Stimulated activated CD8-positive, alpha-beta memory T cell treated with anti-CD3 and anti-CD28 coated beads, Interleukin-4, amount 100 ng/mL, for 1 hour (primary cell): ENCODE measurements around the gene SF3B3.

Source experiments
- DNase-seq, 2 donors: peaks; one replicate each; pipeline ENCODE4 v3.0.0-alpha.2; 2020; ENCODE audit warnings: low read depth in 2 of 2, low spot score in 1 of 2

Gene SF3B3

GRCh38 chr16:70565053-70565452 is 41.4 kb downstream of the SF3B3 start:
- no peak for DNase-seq

GRCh38 chr16:70568601-70569237 is 45.1 kb downstream of the SF3B3 start:
- DNase-seq: no peak

GRCh38 chr16:70569752-70570151 is 46.1 kb downstream of the SF3B3 start:
- no peak for DNase-seq

DNA sequence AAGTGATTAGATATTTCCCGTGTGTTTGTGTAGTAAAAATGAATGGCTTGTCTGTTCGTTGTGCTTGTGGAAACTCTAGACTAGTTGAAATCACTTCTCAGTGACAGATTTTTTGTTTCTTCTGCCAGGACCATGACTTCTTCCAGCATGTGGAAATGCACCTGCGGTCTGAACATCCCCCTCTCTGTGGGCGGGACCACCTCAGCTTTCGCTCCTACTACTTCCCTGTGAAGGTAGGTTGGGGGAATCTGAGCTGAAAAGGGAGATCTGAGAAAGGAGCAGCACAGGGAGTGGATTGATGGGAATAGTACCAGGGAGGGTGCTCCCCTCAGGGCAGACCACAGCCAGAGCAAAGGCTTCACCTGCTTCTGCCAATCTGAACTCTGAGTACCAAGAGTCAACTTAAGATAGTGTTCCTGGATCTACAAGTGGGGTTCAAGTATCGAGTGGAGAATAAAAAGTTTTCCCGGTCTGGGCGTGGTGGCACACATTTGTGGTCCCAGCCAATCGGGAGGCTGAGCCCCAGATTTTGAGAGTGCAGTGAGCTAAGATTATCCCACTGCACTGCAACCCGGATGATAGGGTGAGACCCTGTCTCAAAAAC is 47.5 kb downstream of the SF3B3 start:
- no peak for DNase-seq

GRCh38 chr16:70571623-70572022 is 48.0 kb downstream of the SF3B3 start:
- no peak for DNase-seq

DNA sequence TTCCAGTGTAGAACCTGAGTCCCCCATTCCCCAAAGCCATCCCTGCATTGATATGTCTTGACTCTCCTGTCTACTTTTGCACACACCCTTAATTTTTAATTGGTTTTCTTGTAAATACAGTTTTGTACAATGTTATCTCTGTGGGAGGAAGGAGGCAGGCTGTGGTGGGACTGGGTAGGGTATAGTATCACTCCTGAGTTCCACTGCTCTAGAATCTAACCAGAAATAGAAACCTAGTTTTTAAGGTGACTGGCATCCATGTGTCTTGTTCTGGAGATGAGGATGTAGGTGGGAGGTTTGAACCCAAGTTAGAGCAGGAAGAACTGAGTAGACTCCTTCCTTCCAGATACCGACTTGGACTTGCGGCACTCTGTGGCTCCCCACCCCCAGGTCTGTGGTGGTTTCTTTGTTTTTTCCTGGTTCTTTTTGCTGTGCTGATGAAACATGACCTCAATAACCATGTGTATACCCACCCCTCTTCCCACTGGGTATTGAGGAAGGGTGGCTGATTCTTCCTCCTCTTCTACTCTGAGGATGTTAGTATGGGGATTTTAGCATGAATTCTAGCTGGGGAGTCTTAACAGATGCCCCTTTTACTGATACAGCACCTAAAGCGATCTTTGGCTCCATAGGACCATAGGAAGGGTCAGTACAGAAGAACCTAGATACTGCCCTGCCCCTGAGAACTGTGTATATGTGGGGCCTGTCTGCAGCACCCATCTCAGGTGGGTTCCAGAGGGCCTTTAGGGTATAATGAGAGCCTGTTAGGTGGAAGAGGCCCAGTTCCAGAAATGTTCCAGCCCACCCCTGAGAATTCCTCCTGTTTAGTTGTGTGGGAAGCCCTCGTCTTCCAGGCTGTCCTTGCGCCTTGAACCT is 48.7 kb downstream of the SF3B3 start:
- no peak for DNase-seq

DNA sequence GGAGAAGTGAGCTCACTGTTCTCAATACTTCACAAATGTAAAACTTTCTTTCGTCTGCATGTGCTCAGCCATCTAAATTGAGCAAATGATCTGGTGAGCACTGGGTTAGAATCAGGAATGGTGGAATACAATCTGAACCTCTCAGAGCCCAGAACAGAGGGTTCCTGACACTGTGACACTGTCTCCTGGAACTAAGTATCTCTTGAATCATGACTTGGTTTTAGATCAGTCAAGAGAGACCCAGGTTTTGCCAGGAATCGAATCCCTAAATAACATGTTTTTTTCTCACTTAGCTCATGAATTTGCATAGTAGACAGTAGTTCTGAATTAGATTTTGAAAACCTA is 49.3 kb downstream of the SF3B3 start:
- no peak for DNase-seq

- DNase-seq: no peak
These were observed 50.0 kb downstream of the SF3B3 start for GRCh38 chr16:70573451-70574121.

GRCh38 chr16:70574595-70575271 is 51.1 kb downstream of the SF3B3 start:
- DNase-seq: no peak

DNA sequence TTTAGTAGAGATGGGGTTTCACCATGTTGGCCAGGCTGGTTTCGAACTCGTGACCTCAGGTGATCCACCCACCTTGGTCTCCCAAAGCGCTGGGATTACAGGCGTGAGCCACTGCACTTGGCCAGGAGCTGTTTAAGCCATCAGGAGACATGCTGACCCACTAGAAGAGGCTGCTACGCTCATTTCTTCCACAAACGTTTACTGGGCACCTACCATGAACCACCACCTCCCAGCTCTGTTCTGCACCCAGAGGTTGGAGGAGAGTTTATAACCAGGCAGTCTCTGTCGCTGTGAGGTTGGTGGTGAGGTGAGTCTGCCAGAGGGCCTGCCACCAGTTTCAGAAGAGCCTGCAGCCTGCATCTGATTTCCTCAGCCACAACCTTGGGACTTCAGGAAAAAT is 51.8 kb downstream of the SF3B3 start:
- no peak for DNase-seq

DNA sequence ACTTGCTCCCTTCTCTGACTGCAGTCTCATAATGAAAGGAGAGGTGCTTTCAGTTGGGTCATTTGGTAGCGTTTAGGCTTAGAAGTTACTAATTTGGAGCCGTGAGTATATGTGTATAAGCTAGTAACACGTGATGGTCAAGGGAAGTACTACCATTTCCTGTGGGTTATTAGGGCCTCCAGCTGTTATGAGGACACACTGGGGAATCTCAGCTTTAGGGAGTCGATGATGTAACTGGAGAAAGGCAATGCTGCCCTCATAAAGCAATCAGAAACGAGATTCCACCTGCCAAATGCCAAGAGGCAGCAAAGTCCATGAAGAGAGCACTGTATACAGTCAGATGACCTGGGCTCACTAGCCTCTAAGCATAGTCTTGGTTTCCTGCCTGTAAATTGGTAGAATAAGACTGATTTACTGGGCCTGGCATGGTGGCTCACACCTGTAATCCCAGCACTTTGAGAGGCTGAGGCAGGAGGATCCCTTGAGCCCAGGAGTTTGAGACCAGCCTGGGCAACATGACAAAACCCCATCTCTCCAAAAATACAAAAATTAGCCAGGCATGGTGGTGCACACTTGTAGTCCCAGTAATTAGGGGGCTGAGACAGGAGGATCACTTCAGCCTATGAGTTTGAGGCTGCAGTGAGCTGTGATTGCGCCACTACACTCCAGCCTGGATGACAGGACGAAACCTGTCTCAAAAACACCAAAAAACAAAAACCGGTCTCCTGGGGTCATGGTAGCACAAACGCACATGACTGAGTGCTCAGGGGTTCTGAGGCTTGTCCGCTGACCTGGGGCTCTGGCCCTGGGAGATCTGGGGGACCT is 53.0 kb downstream of the SF3B3 start:
- DNase-seq: no peak

GRCh38 chr16:70577256-70577698 is 53.7 kb downstream of the SF3B3 start:
- no peak for DNase-seq

GRCh38 chr16:70578035-70578434 is 54.4 kb downstream of the SF3B3 start:
- no peak for DNase-seq

GRCh38 chr16:70579248-70579647 is 55.6 kb downstream of the SF3B3 start:
- no peak for DNase-seq

- DNase-seq: no peak
These were observed 56.3 kb downstream of the SF3B3 start for GRCh38 chr16:70579648-70580630.

GRCh38 chr16:70582280-70582978 is 58.8 kb downstream of the SF3B3 start:
- DNase-seq: no peak

DNA sequence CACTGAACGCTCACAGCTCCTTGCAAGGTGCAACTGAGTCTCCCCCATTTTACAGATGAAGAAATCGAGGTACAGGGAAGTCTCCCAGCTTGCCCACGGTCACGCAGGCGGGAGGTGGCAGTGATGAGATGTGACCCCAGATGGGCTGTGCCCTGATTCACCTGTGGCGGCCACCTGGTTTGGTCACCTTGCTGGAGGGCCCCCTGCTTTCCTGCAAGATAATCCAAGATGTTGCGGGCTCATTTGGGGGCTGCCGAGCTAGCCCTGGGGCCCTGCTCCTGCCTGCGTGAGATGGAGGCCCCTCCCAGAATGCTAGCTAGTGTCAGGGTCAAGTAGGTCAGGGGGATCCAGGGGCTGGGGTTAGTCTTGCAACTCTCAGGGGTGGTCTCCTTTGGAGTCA is 63.1 kb downstream of the SF3B3 start:
- DNase-seq: no peak

DNA sequence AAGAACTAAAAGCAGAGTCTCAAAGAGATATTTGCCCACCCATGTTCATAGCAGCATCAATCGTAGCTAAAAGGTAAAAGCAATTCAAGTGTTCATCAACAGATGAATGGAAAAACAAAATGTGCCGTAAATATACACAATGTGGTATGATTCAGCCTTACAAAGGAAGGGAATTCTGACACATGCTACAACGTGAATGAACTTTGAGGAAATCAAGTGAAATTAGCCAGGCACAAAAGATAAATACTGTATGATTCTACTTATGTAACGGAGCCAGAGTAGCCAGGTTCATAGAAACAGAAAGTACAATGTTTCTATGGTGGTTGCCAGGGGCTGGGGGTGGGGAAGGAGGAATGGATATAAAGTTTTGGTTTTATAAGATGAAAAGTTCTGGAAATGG is 64.9 kb downstream of the SF3B3 start:
- no peak for DNase-seq
